MM.1S (cell line): ENCODE data around the gene LIX1.

Source experiments
- DNase-seq: peaks from one replicate; pipeline ENCODE4 v3.0.0-alpha.2; 2015
- H2AFZ ChIP-seq: fragments of 300-600 bp; sonication (generic); 2 replicates; pipeline ENCODE4 v1.6.0; 2016; ENCODE audit warnings: antibody characterized with exemption, low read length
- H3F3A ChIP-seq: fragments of 300-600 bp; sonication (generic); 2 replicates; pipeline ENCODE4 v1.6.1; 2016; ENCODE audit warnings: mild to moderate bottlenecking, antibody characterized with exemption, low read length, moderate library complexity, mixed read lengths; ENCODE audit not compliant: insufficient read depth
- H3K27ac ChIP-seq: fragments of 300-600 bp; sonication (generic); 2 replicates; pipeline ENCODE4 v1.5.1; 2016; ENCODE audit warnings: mild to moderate bottlenecking, low read length
- H3K27me3 ChIP-seq: fragments of 300-600 bp; sonication (generic); replicated peaks from 2 replicates; pipeline ENCODE4 v1.6.0; 2016; ENCODE audit warnings: low read length; ENCODE audit not compliant: insufficient read depth
- H3K36me3 ChIP-seq: fragments of 300-600 bp; sonication (generic); replicated peaks from 2 replicates; pipeline ENCODE4 v1.6.1; 2016; ENCODE audit warnings: mild to moderate bottlenecking, low read length, mixed read lengths; ENCODE audit not compliant: insufficient read depth
- H3K4me1 ChIP-seq: fragments of 300-600 bp; sonication (generic); 2 replicates; pipeline ENCODE4 v1.6.1; 2016; ENCODE audit warnings: low read length, mixed read lengths
- H3K4me2 ChIP-seq: fragments of 300-600 bp; sonication (generic); 2 replicates; pipeline ENCODE4 v1.6.0; 2016; ENCODE audit warnings: low read depth, low read length
- H3K4me3 ChIP-seq: fragments of 300-600 bp; sonication (generic); 2 replicates; pipeline ENCODE4 v1.5.1; 2016; ENCODE audit warnings: low read length, mixed read lengths
- H3K79me2 ChIP-seq: fragments of 300-600 bp; sonication (generic); 2 replicates; pipeline ENCODE4 v1.6.1; 2016; ENCODE audit warnings: mixed run types, low read length, mixed read lengths
- H3K9ac ChIP-seq: fragments of 300-600 bp; sonication (generic); 2 replicates; pipeline ENCODE4 v1.6.1; 2016; ENCODE audit warnings: low read length, mixed read lengths
- H3K9me2 ChIP-seq: fragments of 300-600 bp; sonication (generic); replicated peaks from 2 replicates; pipeline ENCODE4 v1.6.1; 2016; ENCODE audit warnings: mild to moderate bottlenecking, low read length, mixed read lengths; ENCODE audit not compliant: insufficient read depth
- H3K9me3 ChIP-seq: fragments of 300-600 bp; sonication (generic); replicated peaks from 2 replicates; pipeline ENCODE4 v1.6.1; 2016; ENCODE audit warnings: mild to moderate bottlenecking, low read length, mixed read lengths; ENCODE audit not compliant: insufficient read depth
- H4K20me1 ChIP-seq: fragments of 300-600 bp; sonication (generic); 2 replicates; pipeline ENCODE4 v1.6.1; 2016; ENCODE audit warnings: mild to moderate bottlenecking, low read length, moderate library complexity, mixed read lengths; ENCODE audit not compliant: insufficient read depth
- EZH2 ChIP-seq: fragments of 300-600 bp; sonication (generic); optimal IDR thresholded peaks from 2 replicates; pipeline ENCODE3; 2017; ENCODE audit warnings: low read depth, mild to moderate bottlenecking, antibody characterized with exemption, low read length, mixed read lengths
- EZH2phosphoT487 ChIP-seq: fragments of 300-600 bp; sonication (generic); IDR thresholded peaks from 2 replicates; pipeline ENCODE4 v1.6.1; 2018; ENCODE audit warnings: antibody characterized with exemption, low read length
- TF ChIP-seq, protein P1 (sequence below): fragments of 300-600 bp; sonication (generic); IDR thresholded peaks from 2 replicates; pipeline ENCODE4 v1.5.1; 2016; ENCODE audit warnings: antibody characterized with exemption, low read length, mixed read lengths

LIX1 gene

DNA sequence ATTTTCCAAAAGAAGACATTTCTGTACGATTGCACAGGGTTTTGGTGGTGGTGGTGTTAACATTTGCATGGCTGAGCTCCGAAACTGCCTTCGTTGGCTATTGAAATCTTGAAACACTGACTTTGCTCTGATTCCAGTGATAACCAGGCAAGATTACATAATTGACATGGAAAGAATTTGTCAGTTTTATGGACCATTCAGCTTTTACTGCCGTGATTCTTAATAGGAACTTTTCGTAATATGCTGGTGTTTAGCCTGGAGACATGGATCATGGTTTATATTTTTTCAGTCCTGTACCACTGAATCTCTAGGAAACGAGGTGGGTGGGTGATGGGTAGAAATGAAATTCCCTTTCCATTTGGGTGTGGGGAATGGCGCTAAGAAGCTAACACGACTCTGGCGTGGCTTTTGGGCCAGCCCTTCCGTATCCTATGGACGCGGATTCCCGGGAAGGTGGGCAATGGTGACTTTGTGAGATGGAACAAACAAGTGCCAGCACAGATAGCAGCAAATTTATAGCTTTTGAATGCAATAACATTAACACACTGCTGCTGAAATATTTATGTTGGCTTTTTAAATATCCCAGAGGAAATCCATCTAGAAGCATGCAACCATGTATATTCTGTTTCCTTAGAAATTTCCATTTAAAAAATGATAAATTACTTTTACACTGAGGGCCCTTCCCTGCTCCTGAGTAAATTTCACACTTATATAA, 36.8 kb downstream of the LIX1 start:
- Histone ChIP-seq H3K27me3 (no peaks in the 10 kb centered on the region), H3K9me3 (no peaks in the 10 kb centered on the region), H3K79me2 (no peaks in the 10 kb centered on the region), H3K4me3 (no peak overlapping the region), H4K20me1 (no peaks in the 10 kb centered on the region), H3K4me1 (no peaks in the 10 kb centered on the region), H3K36me3 (no peaks in the 10 kb centered on the region), H3K9me2 (no peaks in the 10 kb centered on the region), H3F3A (no peaks in the 10 kb centered on the region), H2AFZ (no peak overlapping the region), H3K9ac (no peak overlapping the region), H3K27ac (no peak overlapping the region), H3K4me2 (no peak overlapping the region)
- TF ChIP-seq EZH2 (no peak), EZH2phosphoT487 (no peak)
- TF ChIP-seq, protein P1, sequence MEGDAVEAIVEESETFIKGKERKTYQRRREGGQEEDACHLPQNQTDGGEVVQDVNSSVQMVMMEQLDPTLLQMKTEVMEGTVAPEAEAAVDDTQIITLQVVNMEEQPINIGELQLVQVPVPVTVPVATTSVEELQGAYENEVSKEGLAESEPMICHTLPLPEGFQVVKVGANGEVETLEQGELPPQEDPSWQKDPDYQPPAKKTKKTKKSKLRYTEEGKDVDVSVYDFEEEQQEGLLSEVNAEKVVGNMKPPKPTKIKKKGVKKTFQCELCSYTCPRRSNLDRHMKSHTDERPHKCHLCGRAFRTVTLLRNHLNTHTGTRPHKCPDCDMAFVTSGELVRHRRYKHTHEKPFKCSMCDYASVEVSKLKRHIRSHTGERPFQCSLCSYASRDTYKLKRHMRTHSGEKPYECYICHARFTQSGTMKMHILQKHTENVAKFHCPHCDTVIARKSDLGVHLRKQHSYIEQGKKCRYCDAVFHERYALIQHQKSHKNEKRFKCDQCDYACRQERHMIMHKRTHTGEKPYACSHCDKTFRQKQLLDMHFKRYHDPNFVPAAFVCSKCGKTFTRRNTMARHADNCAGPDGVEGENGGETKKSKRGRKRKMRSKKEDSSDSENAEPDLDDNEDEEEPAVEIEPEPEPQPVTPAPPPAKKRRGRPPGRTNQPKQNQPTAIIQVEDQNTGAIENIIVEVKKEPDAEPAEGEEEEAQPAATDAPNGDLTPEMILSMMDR: no peak
- no peak for DNase-seq

DNA sequence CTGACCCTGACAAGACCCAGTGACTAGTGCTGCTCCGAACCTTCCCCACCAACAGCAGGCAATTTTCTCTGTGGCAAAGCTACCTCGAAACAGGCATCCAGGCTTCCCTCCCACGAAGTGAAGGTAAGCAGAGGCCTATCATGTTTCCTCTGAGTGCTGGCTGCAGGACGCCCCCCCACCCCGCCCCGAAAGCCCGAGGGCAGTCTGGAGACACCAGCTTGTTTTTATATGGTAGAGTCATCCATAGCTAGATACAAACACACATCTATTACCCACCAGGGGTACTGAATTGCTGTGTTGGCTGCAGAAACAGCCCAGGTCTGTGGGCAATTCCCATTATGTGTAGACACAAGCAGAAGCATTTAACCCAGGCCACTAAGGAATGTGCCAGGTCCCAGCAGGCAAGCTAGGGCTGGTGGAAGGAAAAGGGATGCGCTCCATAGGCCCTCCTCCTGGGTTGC, 40.4 kb downstream of the LIX1 start:
- H3K4me1 ChIP-seq: no peaks in the 10 kb centered on the region
- DNase-seq: no peak
- no peak for TF ChIP-seq EZH2phosphoT487
- TF ChIP-seq, protein P1: no peak
- no peak for TF ChIP-seq EZH2
- H3K27me3 ChIP-seq: no peaks in the 10 kb centered on the region
- H3K36me3 ChIP-seq: no peaks in the 10 kb centered on the region
- no peak overlapping the region for H3K4me3 ChIP-seq
- no peak overlapping the region for H3K4me2 ChIP-seq
- H3K9ac ChIP-seq: no peak overlapping the region
- no peaks in the 10 kb centered on the region for H4K20me1 ChIP-seq
- H3K27ac ChIP-seq: no peak overlapping the region
- no peaks in the 10 kb centered on the region for H3F3A ChIP-seq
- H3K9me3 ChIP-seq: no peaks in the 10 kb centered on the region
- no peaks in the 10 kb centered on the region for H3K9me2 ChIP-seq
- H2AFZ ChIP-seq: no peak overlapping the region
- H3K79me2 ChIP-seq: no peaks in the 10 kb centered on the region

DNA sequence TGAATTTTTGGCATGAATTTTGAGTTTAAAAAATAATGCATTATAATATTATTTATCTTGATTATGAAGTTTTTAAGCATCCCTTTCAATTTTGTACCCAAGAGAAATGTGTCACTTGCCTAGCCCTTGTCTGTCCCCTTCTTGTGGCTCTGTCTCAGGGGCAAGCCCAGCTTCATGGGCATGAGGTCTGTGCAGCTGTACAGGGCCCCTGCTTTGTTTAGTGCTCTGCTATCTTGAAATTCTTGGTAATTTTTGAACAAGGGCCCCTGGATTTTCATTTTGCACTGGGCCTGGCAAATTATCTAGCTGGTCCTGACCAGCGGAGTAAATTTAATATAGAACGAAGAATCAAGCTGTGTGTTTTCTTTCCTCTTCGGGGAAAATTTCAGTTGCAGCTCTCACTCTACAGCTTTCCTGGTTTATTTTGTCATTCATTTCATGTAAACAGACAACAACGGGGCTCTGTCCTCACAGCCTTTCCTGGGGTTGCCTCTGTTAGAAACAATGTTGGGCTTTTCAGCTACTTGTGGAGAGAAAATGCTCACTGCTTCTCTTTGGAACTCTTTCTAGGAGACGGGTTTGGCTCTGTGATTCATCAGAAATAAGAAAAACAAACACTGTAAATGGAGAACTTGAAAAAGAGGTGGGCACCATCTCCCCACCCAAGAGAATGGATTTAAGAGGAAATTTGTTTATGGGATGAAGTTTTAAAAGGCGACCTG, 41.1 kb downstream of the LIX1 start:
- DNase-seq: no peak
- Histone ChIP-seq H4K20me1 (no peaks in the 10 kb centered on the region), H2AFZ (no peak overlapping the region), H3K36me3 (no peaks in the 10 kb centered on the region), H3F3A (no peaks in the 10 kb centered on the region), H3K9me3 (no peaks in the 10 kb centered on the region), H3K9me2 (no peaks in the 10 kb centered on the region), H3K79me2 (no peaks in the 10 kb centered on the region), H3K9ac (no peak overlapping the region), H3K27ac (no peak overlapping the region), H3K4me3 (no peak overlapping the region), H3K4me2 (no peak overlapping the region), H3K27me3 (no peaks in the 10 kb centered on the region), H3K4me1 (no peaks in the 10 kb centered on the region)
- no peak for TF ChIP-seq EZH2phosphoT487
- TF ChIP-seq EZH2: no peak
- TF ChIP-seq, protein P1: no peak
